ENCODE measurements around the gene FCGR2B. TPM values are rescaled to one million over a fixed set of nuclear protein-coding genes. Genes with fewer than 3 reads are reported as not detected.

The FCGR2B gene
- total RNA-seq, 1 experiment from 2014 or later = not detected

- no peak for TF ChIP-seq YY1 (IDR thresholded peaks at IDR 0.05; ENCODE audit: extremely low read depth, insufficient replicate concordance, low read depth, low read length)
- Histone ChIP-seq H3K4me3 (replicated peaks in 1 of 2; ENCODE audit: low read depth in 1 of 2, low read length in 2 of 2) (no peak overlapping the region), H3K9ac (ENCODE audit: low read length) (no peak overlapping the region), H2AFZ (ENCODE audit: low read depth, low read length, poor library complexity, severe bottlenecking) (no peak overlapping the region), H3K9me2 (ENCODE audit: insufficient read depth) (no peaks in the 10 kb centered on the region), H3K27ac (ENCODE audit: low read depth, low read length) (no peak overlapping the region), H3K36me3 (ENCODE audit: control insufficient read depth in 1 of 2, insufficient read depth in 2 of 2, low read length in 2 of 2) (no peaks in the 10 kb centered on the region), H3K79me2 (ENCODE audit: insufficient read depth, low read length) (no peaks in the 10 kb centered on the region), H3K4me1 (ENCODE audit: control insufficient read depth in 1 of 2, insufficient read depth in 2 of 2, low read length in 2 of 2) (peaks cover 7 to 45% of the 10 kb centered on the region in 2 experiments), H3K4me2 (ENCODE audit: low read length) (no peak overlapping the region), H3K27me3 (ENCODE audit: insufficient read depth, low read length) (no peaks in the 10 kb centered on the region), H3K9me3 (ENCODE audit: control insufficient read depth in 1 of 2, insufficient read depth in 1 of 2, low read depth in 1 of 2, low read length in 2 of 2) (no peaks in the 10 kb centered on the region), H4K20me1 (ENCODE audit: insufficient read depth) (no peaks in the 10 kb centered on the region)
- CTCF ChIA-PET = no interaction called here
- DNase-seq (ENCODE audit: low read depth, low spot score) (no peak), ATAC-seq (no peak)
- no TSS peak for BruUV-seq (replicated peaks)
- POLR2A ChIA-PET = no interaction called here
- intact Hi-C loops (cut with micrococcal nuclease) = no loop called here
- RAD21 ChIA-PET (ENCODE audit: low non-redundant PET in 1 of 2, low total read pairs in 2 of 2, uncharacterized antibody in 2 of 2, unreplicated experiment in 2 of 2) = no interaction called here
Measured at GRCh38 chr1:161720422-161720821, 57.5 kb downstream of the FCGR2B start.

- CTCF ChIA-PET = no interaction called here
- Histone ChIP-seq H4K20me1 (ENCODE audit: insufficient read depth) (no peaks in the 10 kb centered on the region), H3K79me2 (ENCODE audit: insufficient read depth, low read length) (no peaks in the 10 kb centered on the region; the same call in 1 of the 2 replicates), H3K27me3 (ENCODE audit: insufficient read depth, low read length) (no peaks in the 10 kb centered on the region), H3K36me3 (ENCODE audit: control insufficient read depth in 1 of 2, insufficient read depth in 2 of 2, low read length in 2 of 2) (no peaks in the 10 kb centered on the region), H3K4me1 (ENCODE audit: control insufficient read depth in 1 of 2, insufficient read depth in 2 of 2, low read length in 2 of 2) (peaks cover 12 to 52% of the 10 kb centered on the region in 2 experiments), H3K9me2 (ENCODE audit: insufficient read depth) (no peaks in the 10 kb centered on the region), H3K9me3 (ENCODE audit: control insufficient read depth in 1 of 2, insufficient read depth in 1 of 2, low read depth in 1 of 2, low read length in 2 of 2) (no peaks in the 10 kb centered on the region), H3K9ac (ENCODE audit: low read length) (no peak within 1 kb of the TSS), H3K4me3 (replicated peaks in 1 of 2; ENCODE audit: low read depth in 1 of 2, low read length in 2 of 2) (peak within 1 kb of the TSS in 1 of 2 experiments; percentile 8; a peak in 1 of 4 replicates), H3K4me2 (ENCODE audit: low read length) (peak within 1 kb of the TSS; percentile 59), H3K27ac (ENCODE audit: low read depth, low read length) (no peak within 1 kb of the TSS), H2AFZ (ENCODE audit: low read depth, low read length, poor library complexity, severe bottlenecking) (peak within 1 kb of the TSS; percentile 10)
- 0 out of 2 replicates have a peak, but pooled peaks have one; percentile 1 for TF ChIP-seq MAX (IDR thresholded peaks at IDR 0.05)
- TF ChIP-seq YY1 (IDR thresholded peaks at IDR 0.05; ENCODE audit: extremely low read depth, insufficient replicate concordance, low read depth, low read length) = no peak
- POLR2A ChIA-PET = no interaction called here
- DNase-seq (ENCODE audit: low read depth, low spot score) = no peak
- intact Hi-C loops (cut with micrococcal nuclease) = no loop called here
- ATAC-seq = 0 out of 2 replicates have a peak, but pooled peaks have one; percentile 3
- RAD21 ChIA-PET (ENCODE audit: low non-redundant PET in 1 of 2, low total read pairs in 2 of 2, uncharacterized antibody in 2 of 2, unreplicated experiment in 2 of 2) = no interaction called here
- BruUV-seq (replicated peaks) = no TSS peak
Measured at GRCh38 chr1:161720956-161721737, 58.2 kb downstream of the FCGR2B start, which contains the start of gene FCRLB. Gene FCRLB, plus strand, starts transcription at chr1:161721544. Its CDS starts 1,129 bp downstream, at chr1:161722673.
